Suprapubic skin (tissue), 4 donors: ENCODE data around the gene GRM3. TPM values are rescaled to one million over a fixed set of nuclear protein-coding genes. Genes with fewer than 3 reads are reported as not detected.

Source experiments
- DNase-seq, 2 donors: peaks; one replicate each; pipeline ENCODE4 v3.0.0-alpha.2; 2019; ENCODE audit warnings: low spot score in 2 of 2
- H3K27ac ChIP-seq: fragments of 200-600 bp; sonication (generic); one replicate; pipeline ENCODE4 v1.5.1; 2019
- H3K27me3 ChIP-seq: fragments of 200-600 bp; sonication (generic); one replicate; pipeline ENCODE4 v1.5.1; 2019
- H3K36me3 ChIP-seq: fragments of 200-600 bp; sonication (generic); one replicate; pipeline ENCODE4 v1.5.1; 2019
- H3K4me1 ChIP-seq: fragments of 200-600 bp; sonication (generic); one replicate; pipeline ENCODE4 v1.5.1; 2019
- H3K4me3 ChIP-seq: fragments of 200-600 bp; sonication (generic); one replicate; pipeline ENCODE4 v1.5.1; 2019; ENCODE audit warnings: mild to moderate bottlenecking
- H3K9me3 ChIP-seq: fragments of 200-600 bp; sonication (generic); one replicate; pipeline ENCODE4 v1.5.1; 2019
- CTCF ChIP-seq, 2 donors: fragments of 200-600 bp in 1 of 2; fragments of 450-650 bp in 1 of 2; sonication (generic) in 1 of 2; IDR thresholded peaks; one replicate each; pipeline ENCODE4 v1.5.1; 2016 to 2019; ENCODE audit warnings: antibody characterized with exemption in 2 of 2, mild to moderate bottlenecking in 1 of 2, moderate library complexity in 1 of 2
- EP300 ChIP-seq: sonication (generic); formaldehyde crosslinking; IDR thresholded peaks from one replicate; pipeline ENCODE4 v1.6.1; 2017; ENCODE audit warnings: antibody characterized with exemption
- POLR2A ChIP-seq, 2 donors: fragments of 450-650 bp; IDR thresholded peaks; one replicate each; pipeline ENCODE4 v1.6.1; 2017; ENCODE audit warnings: antibody characterized with exemption in 2 of 2, mild to moderate bottlenecking in 2 of 2, moderate library complexity in 2 of 2
- POLR2AphosphoS5 ChIP-seq, 3 donors: sonication (generic); formaldehyde crosslinking; IDR thresholded peaks; one replicate each; pipeline ENCODE4 v1.6.1; 2017; ENCODE audit warnings: antibody characterized with exemption in 3 of 3
- WGBS: methylation state at CpG from one replicate; pipeline ENCODE4 v1.1.5; 2018; 5-methylcytosine and 5-hydroxymethylcytosine counted together
- total RNA-seq, 4 donors: library from RNA; depleted of rRNA; stranded (reverse); fragments of >200 nt; gene quantifications; one replicate each; pipeline ENCODE4 v1.1.0, GENCODE V29; 2016

Gene GRM3
- total RNA-seq, 4 donors from 2014 or later: not detected

DNA sequence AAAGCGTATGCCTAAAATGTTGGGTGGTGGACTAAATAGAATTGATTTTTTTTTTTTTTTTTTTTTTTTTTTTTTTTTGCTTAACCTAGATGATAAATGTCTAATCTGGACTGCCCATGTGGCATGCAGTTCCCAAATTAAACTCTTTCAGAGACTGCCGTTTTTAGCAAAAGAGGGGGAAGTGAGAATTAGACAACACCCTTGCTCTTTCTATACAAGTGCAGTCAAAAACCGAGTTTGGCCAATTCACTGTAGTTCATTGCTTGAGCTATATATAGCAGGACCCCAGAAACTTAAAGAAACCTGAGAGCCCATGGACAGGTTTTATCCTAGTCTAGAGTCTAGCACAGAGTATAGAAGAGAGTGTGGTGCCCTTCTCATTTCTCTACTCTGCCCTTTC lies 141.9 kb downstream of the GRM3 start:
- Histone ChIP-seq H3K36me3 (no peaks in the 10 kb centered on the region), H3K4me1 (no peaks in the 10 kb centered on the region), H3K9me3 (peaks cover 3% of the 10 kb centered on the region), H3K4me3 (no peak overlapping the region), H3K27ac (no peak overlapping the region), H3K27me3 (no peaks in the 10 kb centered on the region)
- WGBS: 70% methylated on average over 3 of the region's 3 CpGs
- DNase-seq: no peak
- TF ChIP-seq CTCF (IDR thresholded peaks at IDR 0.05) (no peak), POLR2AphosphoS5 (IDR thresholded peaks at IDR 0.05) (no peak), EP300 (no peak), POLR2A (IDR thresholded peaks at IDR 0.05) (no peak)

DNA sequence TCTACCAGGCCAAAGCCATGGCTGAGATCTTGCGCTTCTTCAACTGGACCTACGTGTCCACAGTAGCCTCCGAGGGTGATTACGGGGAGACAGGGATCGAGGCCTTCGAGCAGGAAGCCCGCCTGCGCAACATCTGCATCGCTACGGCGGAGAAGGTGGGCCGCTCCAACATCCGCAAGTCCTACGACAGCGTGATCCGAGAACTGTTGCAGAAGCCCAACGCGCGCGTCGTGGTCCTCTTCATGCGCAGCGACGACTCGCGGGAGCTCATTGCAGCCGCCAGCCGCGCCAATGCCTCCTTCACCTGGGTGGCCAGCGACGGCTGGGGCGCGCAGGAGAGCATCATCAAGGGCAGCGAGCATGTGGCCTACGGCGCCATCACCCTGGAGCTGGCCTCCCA lies 142.7 kb downstream of the GRM3 start:
- H3K27me3 ChIP-seq: no peaks in the 10 kb centered on the region
- peaks cover 3% of the 10 kb centered on the region for H3K9me3 ChIP-seq
- no peaks in the 10 kb centered on the region for H3K4me1 ChIP-seq
- 95% methylated on average over 15 of the region's 36 CpGs for WGBS
- no peaks in the 10 kb centered on the region for H3K36me3 ChIP-seq
- H3K27ac ChIP-seq: no peak overlapping the region
- H3K4me3 ChIP-seq: no peak overlapping the region
- TF ChIP-seq POLR2A (IDR thresholded peaks at IDR 0.05) (no peak), CTCF (IDR thresholded peaks at IDR 0.05) (no peak), EP300 (no peak), POLR2AphosphoS5 (IDR thresholded peaks at IDR 0.05) (no peak)
- DNase-seq: no peak

DNA sequence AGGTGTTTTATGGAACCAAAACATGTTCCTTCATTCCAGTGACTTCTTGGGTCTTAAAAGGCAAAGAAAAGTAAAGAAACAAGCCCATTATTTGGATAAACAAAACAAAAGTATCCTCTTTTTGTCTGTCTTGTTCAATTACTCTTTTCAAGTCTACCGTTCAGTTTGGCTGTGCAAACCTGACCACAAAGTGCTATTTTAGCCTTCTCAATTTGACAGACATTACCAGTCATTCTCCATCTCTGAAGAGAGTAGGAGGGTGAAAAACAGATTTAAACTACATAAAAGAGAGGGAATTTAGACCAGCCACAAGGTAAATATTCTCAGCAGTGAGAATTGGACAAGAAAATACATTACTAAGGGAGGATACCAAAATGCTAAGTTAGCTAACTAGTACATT lies 145.2 kb downstream of the GRM3 start:
- H3K4me1 ChIP-seq: no peaks in the 10 kb centered on the region
- H3K27me3 ChIP-seq: no peaks in the 10 kb centered on the region
- TF ChIP-seq CTCF (IDR thresholded peaks at IDR 0.05): no peak
- TF ChIP-seq EP300: no peak
- no peak for TF ChIP-seq POLR2AphosphoS5 (IDR thresholded peaks at IDR 0.05)
- TF ChIP-seq POLR2A (IDR thresholded peaks at IDR 0.05): no peak
- no peaks in the 10 kb centered on the region for H3K36me3 ChIP-seq
- 64% methylated on average over 1 of the region's 1 CpG for WGBS
- H3K9me3 ChIP-seq: peaks cover 3% of the 10 kb centered on the region
- no peak overlapping the region for H3K27ac ChIP-seq
- H3K4me3 ChIP-seq: no peak overlapping the region
- no peak for DNase-seq

- TF ChIP-seq POLR2AphosphoS5 (IDR thresholded peaks at IDR 0.05) (no peak), CTCF (IDR thresholded peaks at IDR 0.05) (no peak), EP300 (no peak)
- no peaks in the 10 kb centered on the region for H3K27me3 ChIP-seq
- no peaks in the 10 kb centered on the region for H3K36me3 ChIP-seq
- H3K4me1 ChIP-seq: no peaks in the 10 kb centered on the region
- H3K27ac ChIP-seq: no peak overlapping the region
- H3K4me3 ChIP-seq: no peak overlapping the region
- H3K9me3 ChIP-seq: peaks cover 3% of the 10 kb centered on the region
- DNase-seq: no peak
Observed at GRCh38 chr7:86790383-86790782, 146.7 kb downstream of the GRM3 start.

- TF ChIP-seq POLR2A (IDR thresholded peaks at IDR 0.05) (no peak), EP300 (no peak), CTCF (IDR thresholded peaks at IDR 0.05) (no peak), POLR2AphosphoS5 (IDR thresholded peaks at IDR 0.05) (no peak)
- no peaks in the 10 kb centered on the region for H3K36me3 ChIP-seq
- no peak for DNase-seq
- no peaks in the 10 kb centered on the region for H3K27me3 ChIP-seq
- 62% methylated on average over 2 of the region's 2 CpGs for WGBS
- H3K9me3 ChIP-seq: no peaks in the 10 kb centered on the region
- H3K4me3 ChIP-seq: no peak overlapping the region
- no peak overlapping the region for H3K27ac ChIP-seq
- H3K4me1 ChIP-seq: no peaks in the 10 kb centered on the region
Observed at GRCh38 chr7:86792260-86792659, 148.6 kb downstream of the GRM3 start.
